GM10248 (cell line): ENCODE measurements around the gene LILRA1.
"Not testable (repeated sequence)": the region's sequence is repeated elsewhere in the genome, so short reads cannot be mapped to it uniquely, and the experiment has no call there.

Experiments used
- CTCF ChIA-PET: fragments of 300-600 bp; sonication (Branson Sonifier 250); formaldehyde crosslinking; extraction: SDS; loops from one replicate; lab custom pipeline; 2021; ENCODE audit warnings: antibody characterized with exemption; lab: Yijun Ruan, JAX
- POLR2A ChIA-PET: fragments of 350-650 bp; sonication (Branson Sonifier 250); formaldehyde crosslinking; extraction: SDS; loops from one replicate; lab custom pipeline; 2020; ENCODE audit warnings: antibody characterized with exemption; lab: Yijun Ruan, JAX
- DNase-seq: peaks from one replicate; pipeline ENCODE4 v3.0.0; 2012; ENCODE audit errors: extremely low spot score
- CTCF ChIP-seq: IDR thresholded peaks from 2 replicates; pipeline ENCODE4 v1.5.1; 2012; ENCODE audit warnings: mild to moderate bottlenecking, low read depth; ENCODE audit errors: extremely low read depth, missing control alignments, control extremely low read depth

LILRA1 gene

GRCh38 chr19:54554896-54555295, 38.5 kb upstream of the LILRA1 start:
- no peak for TF ChIP-seq CTCF
- no peak for DNase-seq
- CTCF ChIA-PET = no interaction called here
- POLR2A ChIA-PET = no interaction called here

- ChIA-PET CTCF (interaction anchor here (0.9 kb wide), 1 partner anchor 39 kb away, joined by 3 read pairs; no protein-coding TSS in a partner anchor), POLR2A (no interaction called here)
- no peak for TF ChIP-seq CTCF
- DNase-seq = no peak
Measured at GRCh38 chr19:54556194-54556593, 37.2 kb upstream of the LILRA1 start.

- no peak for DNase-seq
- CTCF ChIA-PET = interaction anchor here (0.8 to 1.8 kb wide), 5 partner anchors 12 to 116 kb away, joined by 3 to 5 read pairs (median 3); no protein-coding TSS in a partner anchor
- POLR2A ChIA-PET = no interaction called here
- TF ChIP-seq CTCF = no peak
Measured at GRCh38 chr19:54558339-54558738, 35.1 kb upstream of the LILRA1 start.

GRCh38 chr19:54560881-54561385, 32.5 kb upstream of the LILRA1 start:
- ChIA-PET CTCF (interaction anchor here (1.0 kb wide), 1 partner anchor 93 kb away, joined by 3 read pairs; no protein-coding TSS in a partner anchor), POLR2A (no interaction called here)
- no peak for DNase-seq
- TF ChIP-seq CTCF = no peak

- POLR2A ChIA-PET = no interaction called here
- no peak for DNase-seq
- CTCF ChIA-PET = interaction anchor here (1.0 kb wide), 1 partner anchor 92 kb away, joined by 3 read pairs; no protein-coding TSS in a partner anchor
- no peak for TF ChIP-seq CTCF
Measured at GRCh38 chr19:54561840-54562239, 31.6 kb upstream of the LILRA1 start.

GRCh38 chr19:54563206-54563605, 30.2 kb upstream of the LILRA1 start:
- POLR2A ChIA-PET, CTCF ChIA-PET, DNase-seq: not testable (repeated sequence)

GRCh38 chr19:54570316-54570715, 23.1 kb upstream of the LILRA1 start:
- ChIA-PET POLR2A (interaction anchor here (0.6 kb wide), 1 partner anchor 53 kb away, joined by 5 read pairs; no protein-coding TSS in a partner anchor), CTCF (interaction anchor here (1.0 to 3.1 kb wide), 3 partner anchors 12 to 104 kb away, joined by 3 to 11 read pairs (median 4); no protein-coding TSS in a partner anchor)
- TF ChIP-seq CTCF = no peak
- no peak for DNase-seq

GRCh38 chr19:54571715-54572615, 21.5 kb upstream of the LILRA1 start:
- CTCF ChIA-PET, DNase-seq: not testable (repeated sequence)
- POLR2A ChIA-PET = interaction anchor here (0.7 kb wide), 1 partner anchor 49 kb away, joined by 5 read pairs; no protein-coding TSS in a partner anchor
